HEK293T (cell line): ENCODE data around the gene ASB3.

Source experiments
- ARNT ChIP-seq: fragments of 450-650 bp; IDR thresholded peaks from 2 replicates; pipeline ENCODE4 v1.6.1; 2017; ENCODE audit warnings: mild to moderate bottlenecking
- BHLHE40 ChIP-seq: fragments of 450-650 bp; IDR thresholded peaks from 2 replicates; pipeline ENCODE4 v1.6.1; 2016; ENCODE audit warnings: mild to moderate bottlenecking, moderate library complexity, borderline replicate concordance
- ELF4 ChIP-seq: fragments of 450-650 bp; IDR thresholded peaks from 2 replicates; pipeline ENCODE4 v1.6.1; 2017; ENCODE audit warnings: antibody characterized with exemption
- FOXK2 ChIP-seq: fragments of 450-650 bp; IDR thresholded peaks from 2 replicates; pipeline ENCODE4 v1.6.1; 2016; ENCODE audit warnings: mild to moderate bottlenecking
- FOXM1 ChIP-seq: fragments of 450-650 bp; IDR thresholded peaks from 2 replicates; pipeline ENCODE4 v1.6.1; 2017; ENCODE audit warnings: mild to moderate bottlenecking, borderline replicate concordance
- HDGF ChIP-seq: fragments of 450-650 bp; IDR thresholded peaks from 2 replicates; pipeline ENCODE4 v1.6.1; 2017; ENCODE audit warnings: antibody characterized with exemption, borderline replicate concordance
- LEF1 ChIP-seq: fragments of 450-650 bp; IDR thresholded peaks from 2 replicates; pipeline ENCODE4 v1.6.1; 2017; ENCODE audit warnings: mild to moderate bottlenecking, borderline replicate concordance
- SP1 ChIP-seq: fragments of 450-650 bp; IDR thresholded peaks from 2 replicates; pipeline ENCODE4 v1.6.1; 2017
- SUZ12 ChIP-seq: fragments of 450-650 bp; IDR thresholded peaks from 2 replicates; pipeline ENCODE4 v1.6.1; 2016; ENCODE audit warnings: mild to moderate bottlenecking
- TARDBP ChIP-seq: fragments of 450-650 bp; IDR thresholded peaks from 2 replicates; pipeline ENCODE4 v1.6.1; 2016
- ZNF384 ChIP-seq: fragments of 450-650 bp; IDR thresholded peaks from 2 replicates; pipeline ENCODE4 v1.6.1; 2016
- TF ChIP-seq, protein P1 (sequence below): fragments of 450-650 bp; IDR thresholded peaks from 2 replicates; pipeline ENCODE4 v1.6.1; 2016

GRCh38 chr2:53744395-53745065 is 42.2 kb downstream of the ASB3 start:
- TF ChIP-seq LEF1 (no peak), TARDBP (no peak), SP1 (no peak), ARNT (no peak), FOXM1 (no peak), ZNF384 (no peak), HDGF (no peak), ELF4 (no peak), FOXK2 (no peak), BHLHE40 (no peak), SUZ12 (no peak)
- TF ChIP-seq, protein P1, sequence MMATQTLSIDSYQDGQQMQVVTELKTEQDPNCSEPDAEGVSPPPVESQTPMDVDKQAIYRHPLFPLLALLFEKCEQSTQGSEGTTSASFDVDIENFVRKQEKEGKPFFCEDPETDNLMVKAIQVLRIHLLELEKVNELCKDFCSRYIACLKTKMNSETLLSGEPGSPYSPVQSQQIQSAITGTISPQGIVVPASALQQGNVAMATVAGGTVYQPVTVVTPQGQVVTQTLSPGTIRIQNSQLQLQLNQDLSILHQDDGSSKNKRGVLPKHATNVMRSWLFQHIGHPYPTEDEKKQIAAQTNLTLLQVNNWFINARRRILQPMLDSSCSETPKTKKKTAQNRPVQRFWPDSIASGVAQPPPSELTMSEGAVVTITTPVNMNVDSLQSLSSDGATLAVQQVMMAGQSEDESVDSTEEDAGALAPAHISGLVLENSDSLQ = no peak
